Thymus (tissue), 11 donors: Measurements from ENCODE around the gene COX6A2. TPM values are rescaled to one million over a fixed set of nuclear protein-coding genes. Genes with fewer than 3 reads are reported as not detected.
A peak's percentile ranks its signal among the peaks of the same experiment; 100 is the strongest.

Source experiments
- DNase-seq, 9 donors: peaks; one replicate each; pipeline ENCODE4 v3.0.0-alpha.2; 2013; ENCODE audit warnings: low spot score in 9 of 9, low read depth in 6 of 9, missing footprints in 1 of 9
- H3K27ac ChIP-seq, 2 donors: one replicate each; pipeline ENCODE4 v1.5.1; 2013; ENCODE audit warnings: control low read depth in 1 of 2, low read depth in 1 of 2, low read length in 1 of 2, mild to moderate bottlenecking in 1 of 2, moderate library complexity in 1 of 2
- H3K27me3 ChIP-seq, 2 donors: one replicate each; pipeline ENCODE4 v1.5.1; 2013; ENCODE audit warnings: low read length in 1 of 2; ENCODE audit not compliant: control insufficient read depth in 2 of 2, insufficient read depth in 1 of 2
- H3K36me3 ChIP-seq, 2 donors: one replicate each; pipeline ENCODE4 v1.5.1; 2013; ENCODE audit warnings: low read length in 1 of 2, mild to moderate bottlenecking in 1 of 2, moderate library complexity in 1 of 2; ENCODE audit not compliant: control insufficient read depth in 2 of 2, insufficient read depth in 2 of 2
- H3K4me1 ChIP-seq, 2 donors: one replicate each; pipeline ENCODE4 v1.5.1; 2013; ENCODE audit warnings: low read length in 2 of 2; ENCODE audit not compliant: control insufficient read depth in 2 of 2, insufficient read depth in 2 of 2
- H3K4me3 ChIP-seq, 2 donors: one replicate each; pipeline ENCODE4 v1.5.1; 2013; ENCODE audit warnings: low read length in 2 of 2, control low read depth in 1 of 2, mild to moderate bottlenecking in 1 of 2
- H3K9me3 ChIP-seq, 2 donors: one replicate each; pipeline ENCODE4 v1.5.1; 2013; ENCODE audit warnings: low read length in 1 of 2, mild to moderate bottlenecking in 1 of 2; ENCODE audit not compliant: control insufficient read depth in 2 of 2, insufficient read depth in 1 of 2
- WGBS: extraction: QIAGEN DNeasy Blood & Tissue Kit; methylation state at CpG from one replicate; pipeline ENCODE4 v1.1.7; 2013; 5-methylcytosine and 5-hydroxymethylcytosine counted together
- polyA plus RNA-seq: library from polyadenylated mRNA; stranded (reverse); fragments of 200-250 nt; gene quantifications from one replicate; pipeline ENCODE4 v1.2.3, GENCODE V29; 2013
- total RNA-seq: library from RNA; stranded (reverse); fragments of 120-200 nt; gene quantifications from one replicate; pipeline ENCODE4 v1.2.4, GENCODE V29; 2013
- donor health status: healthy.

COX6A2 gene
- total and polyA plus RNA-seq, 2 donors, result 0.33 to 2.9 TPM

GRCh38 chr16:31464781-31465260 is 36.7 kb upstream of the COX6A2 start:
- H3K4me3 ChIP-seq, result no peak overlapping the region
- DNase-seq, result no peak
- peaks cover 28 to 45% of the 10 kb centered on the region in 2 donors for H3K36me3 ChIP-seq
- 98% methylated on average over 17 of the region's 17 CpGs for WGBS
- no peak overlapping the region for H3K27ac ChIP-seq
- H3K4me1 ChIP-seq, result peaks cover 10 to 25% of the 10 kb centered on the region in 2 donors
- H3K27me3 ChIP-seq, result no peaks in the 10 kb centered on the region
- H3K9me3 ChIP-seq, result no peaks in the 10 kb centered on the region

- 98% methylated on average over 36 of the region's 36 CpGs for WGBS
- H3K9me3 ChIP-seq, result no peaks in the 10 kb centered on the region
- peaks cover 28 to 45% of the 10 kb centered on the region in 2 donors for H3K36me3 ChIP-seq
- no peaks in the 10 kb centered on the region for H3K27me3 ChIP-seq
- DNase-seq, result no peak
- H3K4me3 ChIP-seq, result no peak overlapping the region
- no peak overlapping the region for H3K27ac ChIP-seq
- H3K4me1 ChIP-seq, result peaks cover 10 to 25% of the 10 kb centered on the region in 2 donors
Measured at GRCh38 chr16:31464348-31464769, 36.2 kb upstream of the COX6A2 start.

GRCh38 chr16:31461921-31462804 is 34.0 kb upstream of the COX6A2 start:
- H3K4me3 ChIP-seq, result no peak overlapping the region
- peaks cover 28 to 42% of the 10 kb centered on the region in 2 donors for H3K36me3 ChIP-seq
- H3K4me1 ChIP-seq, result peaks cover 19 to 32% of the 10 kb centered on the region in 2 donors
- WGBS, result 98% methylated on average over 35 of the region's 35 CpGs
- no peak for DNase-seq
- no peaks in the 10 kb centered on the region for H3K27me3 ChIP-seq
- no peaks in the 10 kb centered on the region for H3K9me3 ChIP-seq
- no peak overlapping the region for H3K27ac ChIP-seq

GRCh38 chr16:31461201-31461920 is 33.2 kb upstream of the COX6A2 start:
- Histone ChIP-seq H3K9me3 (no peaks in the 10 kb centered on the region), H3K36me3 (peaks cover 28 to 35% of the 10 kb centered on the region in 2 donors), H3K27me3 (no peaks in the 10 kb centered on the region), H3K27ac (no peak overlapping the region), H3K4me3 (no peak overlapping the region), H3K4me1 (peaks cover 20 to 31% of the 10 kb centered on the region in 2 donors)
- 96% methylated on average over 10 of the region's 10 CpGs for WGBS
- DNase-seq, result no peak

- 64% methylated on average over 8 of the region's 8 CpGs for WGBS
- H3K27me3 ChIP-seq, result no peaks in the 10 kb centered on the region
- H3K36me3 ChIP-seq, result peaks cover 21 to 29% of the 10 kb centered on the region in 2 donors
- DNase-seq, result peak in 2 of 9 donors; percentile 42 to 69
- H3K9me3 ChIP-seq, result no peaks in the 10 kb centered on the region
- peak overlapping the region; percentile 37 to 79 for H3K4me3 ChIP-seq
- peak overlapping the region in 1 of 2 donors; percentile 67 for H3K27ac ChIP-seq
- H3K4me1 ChIP-seq, result peaks cover 24 to 36% of the 10 kb centered on the region in 2 donors
Measured at GRCh38 chr16:31460582-31461002, 32.4 kb upstream of the COX6A2 start.

- Histone ChIP-seq H3K4me1 (peaks cover 24 to 36% of the 10 kb centered on the region in 2 donors), H3K4me3 (peak overlapping the region; percentile 79), H3K27ac (peak overlapping the region; percentile 100), H3K9me3 (no peaks in the 10 kb centered on the region), H3K36me3 (peaks cover 17 to 25% of the 10 kb centered on the region in 2 donors), H3K27me3 (no peaks in the 10 kb centered on the region)
- DNase-seq, result peak; percentile 98 to 99 (median 98)
- 6% methylated on average over 61 of the region's 61 CpGs for WGBS
Measured at GRCh38 chr16:31459687-31460581, 31.8 kb upstream of the COX6A2 start.

- DNase-seq, result peak; percentile 92 to 99 (median 96)
- Histone ChIP-seq H3K36me3 (peaks cover 14 to 17% of the 10 kb centered on the region in 2 donors), H3K27me3 (no peaks in the 10 kb centered on the region), H3K4me1 (peaks cover 24 to 36% of the 10 kb centered on the region in 2 donors), H3K9me3 (no peaks in the 10 kb centered on the region), H3K27ac (peak within 1 kb of the TSS; percentile 100), H3K4me3 (peak within 1 kb of the TSS; percentile 79)
- WGBS, result under 1% methylated on average over 91 of the region's 91 CpGs
Measured at GRCh38 chr16:31458844-31459686, 30.9 kb upstream of the COX6A2 start, which contains the start of gene ARMC5. TSS of gene ARMC5 (plus strand) at chr16:31459501. CDS start at chr16:31459525, 24 bp downstream.
